ENCODE results near the gene MT1HL1. TPM values are rescaled to one million over a fixed set of nuclear protein-coding genes. Genes with fewer than 3 reads are reported as not detected.

MT1HL1 gene
- total and polyA plus RNA-seq, 2 of the 4 experiments (the other 2 are of a cell fraction) = not detected

DNA sequence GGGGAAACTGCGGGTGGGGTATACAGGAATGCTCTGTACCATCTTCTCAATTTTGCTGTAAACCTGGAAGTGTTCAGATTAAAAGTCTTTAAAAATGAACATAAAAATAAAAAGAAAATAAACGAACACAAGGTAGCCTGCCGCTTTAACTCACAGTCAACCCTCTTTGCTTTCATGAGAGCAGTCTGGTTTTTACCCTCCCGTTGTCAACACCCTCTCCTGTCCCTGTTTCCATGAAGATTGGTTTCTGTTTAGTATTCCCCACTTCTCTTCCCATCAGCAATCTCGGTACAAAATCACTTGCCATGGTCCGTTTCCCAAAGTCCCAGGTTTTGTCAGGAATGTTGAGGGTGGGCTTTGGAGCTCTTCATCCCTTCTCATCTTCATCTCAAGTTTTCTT lies 28.8 kb downstream of the MT1HL1 start:
- no peak overlapping the region for H3K27ac ChIP-seq (ENCODE audit: insufficient read depth, low read length)
- no peak overlapping the region for H2AK9ac ChIP-seq (replicated peaks; ENCODE audit: low read depth, low read length, poor library complexity)
- no peak overlapping the region for H4K91ac ChIP-seq (ENCODE audit: insufficient read depth, low read depth, low read length)
- no peaks in the 10 kb centered on the region for H3K4me1 ChIP-seq (ENCODE audit: control insufficient read depth, insufficient read depth, low read length)
- no peak overlapping the region for H2AFZ ChIP-seq (replicated peaks; ENCODE audit: low read length, poor library complexity)
- H3K23ac ChIP-seq (ENCODE audit: low read depth, low read length) = no peak overlapping the region
- H3K14ac ChIP-seq (replicated peaks; ENCODE audit: low read depth, low read length) = no peak overlapping the region
- no peaks in the 10 kb centered on the region for H3K27me3 ChIP-seq (ENCODE audit: control insufficient read depth, insufficient read depth, low read length)
- dilution Hi-C loops (cut with HindIII; ENCODE audit: low sequenced_read_pairs, unreplicated experiment) (no loop called here), intact Hi-C loops (cut with micrococcal nuclease) (no loop called here), in situ Hi-C loops (cut with MboI; ENCODE audit: low sequenced_read_pairs) (no loop called here)
- no peak overlapping the region for H2BK20ac ChIP-seq (ENCODE audit: low read depth, low read length)
- H2BK5ac ChIP-seq (ENCODE audit: low read depth, low read length, poor library complexity, severe bottlenecking) = no peak overlapping the region
- H3K9ac ChIP-seq (ENCODE audit: low read depth, low read length) = no peak overlapping the region
- no peak overlapping the region for H2BK15ac ChIP-seq (ENCODE audit: low read depth, low read length)
- no peak overlapping the region for H2BK120ac ChIP-seq (ENCODE audit: low read depth, low read length)
- ChIA-PET POLR2A (ENCODE audit: unreplicated experiment) (no interaction called here), CTCF (no interaction called here)
- H4K20me1 ChIP-seq (ENCODE audit: insufficient read depth, low read length) = no peaks in the 10 kb centered on the region
- no peak overlapping the region for H2AK5ac ChIP-seq (ENCODE audit: low read depth, low read length)
- H3K4me3 ChIP-seq (ENCODE audit: insufficient read depth, low read depth, low read length) = no peak overlapping the region
- H4K8ac ChIP-seq (ENCODE audit: low read depth in 2 of 2, low read length in 2 of 2) = no peak overlapping the region
- DNase-seq = no peak
- H3K9me1 ChIP-seq (ENCODE audit: insufficient read depth, low read length) = no peaks in the 10 kb centered on the region
- H4K5ac ChIP-seq (ENCODE audit: low read depth, low read length) = no peak overlapping the region
- TF ChIP-seq POLR2A (IDR thresholded peaks at IDR 0.05; ENCODE audit: low read depth, low read length) = no peak
- TF ChIP-seq CEBPB (IDR thresholded peaks at IDR 0.05; ENCODE audit: low read depth, low read length) = no peak
- no peak for TF ChIP-seq MXI1 (IDR thresholded peaks at IDR 0.05; ENCODE audit: borderline replicate concordance, low read depth, low read length)
- TF ChIP-seq USF2 (IDR thresholded peaks at IDR 0.05; ENCODE audit: low read depth, low read length) = no peak
- TF ChIP-seq CTCF (conservative IDR thresholded peaks at IDR 0.05; ENCODE audit: low read depth, low read length) = no peak
- no peak for TF ChIP-seq RFX5 (IDR thresholded peaks at IDR 0.05; ENCODE audit: low read depth, low read length)
- no peak for TF ChIP-seq BHLHE40 (IDR thresholded peaks at IDR 0.05; ENCODE audit: low read depth, low read length)
- no peak for TF ChIP-seq SMC3 (IDR thresholded peaks at IDR 0.05; ENCODE audit: low read depth, low read length)
- TF ChIP-seq FOS (IDR thresholded peaks at IDR 0.05; ENCODE audit: low read depth, low read length) = no peak
- no peak for TF ChIP-seq RCOR1 (IDR thresholded peaks at IDR 0.05; ENCODE audit: insufficient replicate concordance, low read length)
- no peak for TF ChIP-seq MAFK (IDR thresholded peaks at IDR 0.05; ENCODE audit: low read depth, low read length)
- TF ChIP-seq MAZ (IDR thresholded peaks at IDR 0.05; ENCODE audit: borderline replicate concordance, low read depth, low read length) = no peak
- TF ChIP-seq ELK1 (IDR thresholded peaks at IDR 0.05; ENCODE audit: borderline replicate concordance, low read depth, low read length) = no peak
- no peak for TF ChIP-seq RAD21 (IDR thresholded peaks at IDR 0.05; ENCODE audit: low read length)
- no peak for TF ChIP-seq NFE2L2 (IDR thresholded peaks at IDR 0.05; ENCODE audit: low read depth, low read length)
- TF ChIP-seq CHD1 (IDR thresholded peaks at IDR 0.05; ENCODE audit: low read depth, low read length) = no peak
- ATAC-seq (ENCODE audit: low read depth) = no peak
- no peak overlapping the region for H3K4me2 ChIP-seq (ENCODE audit: low read depth, low read length)
- H3K18ac ChIP-seq (ENCODE audit: low read depth, low read length) = no peak overlapping the region
- H3K79me1 ChIP-seq (ENCODE audit: low read depth in 1 of 2, low read length in 2 of 2) = no peaks in the 10 kb centered on the region
- H3K36me3 ChIP-seq (ENCODE audit: control insufficient read depth, insufficient read depth, low read length) = no peaks in the 10 kb centered on the region
- H3K4ac ChIP-seq (ENCODE audit: low read depth, low read length) = no peak overlapping the region
- WGBS, 2 experiments (ENCODE audit: extremely low coverage in 2 of 2, insufficient read length in 1 of 2) = 90% methylated on average over 2 of the region's 6 CpGs; no CpG with 5 or more reads in 1 of the 2 experiments
- no TSS peak for BruUV-seq (replicated peaks)
- H3K56ac ChIP-seq (ENCODE audit: extremely low read depth, insufficient read depth, low read length) = no peak overlapping the region
- H3K9me3 ChIP-seq (ENCODE audit: control insufficient read depth, insufficient read depth, low read length) = peaks cover 12% of the 10 kb centered on the region

All from IMR-90 (cell line).